H9 (cell line): Measurements from ENCODE around the gene OR2S2. TPM values are rescaled to one million over a fixed set of nuclear protein-coding genes. Genes with fewer than 3 reads are reported as not detected.

Source experiments
- DNase-seq: peaks from one replicate; pipeline ENCODE4 v3.0.0-alpha.2; 2017
- H2AFZ ChIP-seq: one replicate; pipeline ENCODE4 v1.6.1; 2013; ENCODE audit warnings: mild to moderate bottlenecking, low read length, control low read depth, moderate library complexity
- H2AK5ac ChIP-seq: 2 replicates; pipeline ENCODE4 v1.6.1; 2013; ENCODE audit warnings: low read length, control low read depth, mixed read lengths; ENCODE audit not compliant: insufficient read length
- H2BK120ac ChIP-seq: one replicate; pipeline ENCODE4 v1.6.1; 2013; ENCODE audit warnings: low read depth, mild to moderate bottlenecking, low read length, control low read depth, inconsistent platforms; ENCODE audit not compliant: poor library complexity, severe bottlenecking
- H2BK12ac ChIP-seq: 2 replicates; pipeline ENCODE4 v1.6.1; 2013; ENCODE audit warnings: low read length, control low read depth, mixed read lengths, low read depth; ENCODE audit not compliant: insufficient read length
- H2BK15ac ChIP-seq: 2 replicates; pipeline ENCODE4 v1.6.1; 2013; ENCODE audit warnings: low read depth, low read length, control low read depth
- H2BK20ac ChIP-seq: one replicate; pipeline ENCODE4 v1.6.1; 2013; ENCODE audit warnings: low read depth, mild to moderate bottlenecking, low read length, control low read depth, inconsistent platforms; ENCODE audit not compliant: poor library complexity, severe bottlenecking
- H2BK5ac ChIP-seq: 2 replicates; pipeline ENCODE4 v1.6.1; 2013; ENCODE audit warnings: low read length, control low read depth, mixed read lengths; ENCODE audit not compliant: insufficient read length
- H3K14ac ChIP-seq: 2 replicates; pipeline ENCODE4 v1.6.1; 2013; ENCODE audit warnings: low read length, control low read depth; ENCODE audit not compliant: insufficient read depth
- H3K18ac ChIP-seq: 2 replicates; pipeline ENCODE4 v1.6.1; 2013; ENCODE audit warnings: low read depth, mild to moderate bottlenecking, mixed read lengths, low read length, control low read depth; ENCODE audit not compliant: insufficient read length
- H3K23ac ChIP-seq: 2 replicates; pipeline ENCODE4 v1.6.1; 2013; ENCODE audit warnings: low read length, control low read depth, mixed read lengths, low read depth; ENCODE audit not compliant: insufficient read length
- H3K23me2 ChIP-seq: 2 replicates; pipeline ENCODE4 v1.6.1; 2013; ENCODE audit warnings: low read depth, mild to moderate bottlenecking, mixed read lengths, low read length, control low read depth; ENCODE audit not compliant: insufficient read length, poor library complexity, severe bottlenecking
- H3K27ac ChIP-seq: 2 replicates; pipeline ENCODE4 v1.5.1; 2013; ENCODE audit warnings: low read length, control low read depth, mixed read lengths, low read depth; ENCODE audit not compliant: insufficient read length
- H3K27me3 ChIP-seq: 2 replicates; pipeline ENCODE4 v1.6.1; 2013; ENCODE audit warnings: low read length, control low read depth, inconsistent platforms; ENCODE audit not compliant: insufficient read depth
- H3K4ac ChIP-seq: 2 replicates; pipeline ENCODE4 v1.6.1; 2013; ENCODE audit warnings: low read depth, mild to moderate bottlenecking, control low read depth, inconsistent platforms, low read length, moderate library complexity
- H3K4me1 ChIP-seq: 2 replicates; pipeline ENCODE4 v1.6.1; 2013; ENCODE audit warnings: low read length, control low read depth, inconsistent platforms; ENCODE audit not compliant: insufficient read depth
- H3K4me2 ChIP-seq: 2 replicates; pipeline ENCODE4 v1.6.1; 2013; ENCODE audit warnings: low read length, control low read depth, mixed read lengths; ENCODE audit not compliant: insufficient read length, insufficient read depth
- H3K56ac ChIP-seq: 2 replicates; pipeline ENCODE4 v1.6.1; 2013; ENCODE audit warnings: low read depth, mild to moderate bottlenecking, mixed read lengths, low read length, control low read depth; ENCODE audit not compliant: insufficient read length
- H3K79me1 ChIP-seq: 2 replicates; pipeline ENCODE4 v1.6.1; 2013; ENCODE audit warnings: low read depth, mild to moderate bottlenecking, moderate library complexity, low read length, control low read depth, inconsistent platforms; ENCODE audit not compliant: insufficient read depth, poor library complexity, severe bottlenecking
- H3K79me2 ChIP-seq: 2 replicates; pipeline ENCODE4 v1.6.1; 2013; ENCODE audit warnings: low read length, control low read depth, inconsistent platforms; ENCODE audit not compliant: insufficient read depth
- H3K9ac ChIP-seq: 2 replicates; pipeline ENCODE4 v1.6.1; 2013; ENCODE audit warnings: low read length, control low read depth, mixed read lengths; ENCODE audit not compliant: insufficient read length; ENCODE audit errors: extremely low read depth
- H3K9me3 ChIP-seq: one replicate; pipeline ENCODE4 v1.6.1; 2013; ENCODE audit warnings: low read depth, low read length, inconsistent platforms; ENCODE audit not compliant: control insufficient read depth
- H3T11ph ChIP-seq: one replicate; pipeline ENCODE4 v1.6.1; 2013; ENCODE audit warnings: mild to moderate bottlenecking, low read length, control low read depth, inconsistent platforms
- H4K20me1 ChIP-seq: one replicate; pipeline ENCODE4 v1.6.1; 2013; ENCODE audit not compliant: control insufficient read depth, insufficient read length, insufficient read depth
- H4K5ac ChIP-seq: 2 replicates; pipeline ENCODE4 v1.6.1; 2013; ENCODE audit warnings: low read depth, mild to moderate bottlenecking, mixed read lengths, low read length, control low read depth; ENCODE audit not compliant: insufficient read length
- H4K8ac ChIP-seq: replicated peaks from 2 replicates; pipeline ENCODE4 v1.6.1; 2013; ENCODE audit warnings: low read length, control low read depth, mixed read lengths, low read depth; ENCODE audit not compliant: insufficient read length
- H4K91ac ChIP-seq: 2 replicates; pipeline ENCODE4 v1.6.1; 2013; ENCODE audit warnings: low read depth, mild to moderate bottlenecking, moderate library complexity, mixed read lengths, low read length, control low read depth; ENCODE audit not compliant: insufficient read length
- H3K27ac Mint-ChIP-seq, 3 experiments: 2 replicates in 2 of 3; 3 replicates in 1 of 3; pipeline ENCODE4 v1.8.0; 2020 to 2021; ENCODE audit warnings: mixed read lengths in 3 of 3, mild to moderate bottlenecking in 1 of 3, moderate library complexity in 1 of 3
- H3K27me3 Mint-ChIP-seq: 2 replicates; pipeline ENCODE4 v1.8.0; 2021; ENCODE audit warnings: low read depth, mild to moderate bottlenecking, moderate library complexity, mixed read lengths
- H3K36me3 Mint-ChIP-seq, 3 experiments: 2 replicates in 2 of 3; 3 replicates in 1 of 3; pipeline ENCODE4 v1.8.0; 2020 to 2021; ENCODE audit warnings: low read depth in 3 of 3, mixed read lengths in 3 of 3; ENCODE audit not compliant: insufficient read depth in 1 of 3
- H3K4me1 Mint-ChIP-seq, 2 experiments: 2 replicates each; pipeline ENCODE4 v1.8.0; 2020; ENCODE audit warnings: mixed read lengths in 2 of 2
- H3K4me3 Mint-ChIP-seq, 2 experiments: 2 replicates in 1 of 2; 3 replicates in 1 of 2; pipeline ENCODE4 v1.8.0; 2020 to 2021; ENCODE audit warnings: mild to moderate bottlenecking in 2 of 2, mixed read lengths in 2 of 2, moderate library complexity in 1 of 2
- H3K9me3 Mint-ChIP-seq, 2 experiments: 2 replicates in 1 of 2; 3 replicates in 1 of 2; pipeline ENCODE4 v1.8.0; 2020; ENCODE audit warnings: mild to moderate bottlenecking in 2 of 2, mixed read lengths in 2 of 2, moderate library complexity in 1 of 2
- CTCF ChIP-seq: fragments of 200-600 bp; sonication (generic); conservative IDR thresholded peaks from 3 replicates; pipeline ENCODE4 v1.8.0; 2021; ENCODE audit warnings: antibody characterized with exemption, mild to moderate bottlenecking
- WGBS: extraction: QIAGEN DNeasy Blood & Tissue Kit; methylation state at CpG from one replicate; pipeline ENCODE4 v1.1.7; 2013; ENCODE audit warnings: missing lambda C conversion rate, low lambda C conversion rate, mixed read lengths; ENCODE audit not compliant: insufficient read length; ENCODE audit errors: extremely low coverage; 5-methylcytosine and 5-hydroxymethylcytosine counted together
- total RNA-seq: library from RNA; stranded (reverse); gene quantifications from 2 replicates; pipeline ENCODE4 v1.2.1, GENCODE V29; 2021

Gene OR2S2
- total RNA-seq, 1 experiment from 2014 or later: not detected

GRCh38 chr9:35912791-35913400 lies 45.1 kb downstream of the OR2S2 start:
- Histone ChIP-seq H2BK5ac (no peak overlapping the region), H3T11ph (no peak overlapping the region), H3K23ac (no peak overlapping the region), H3K4me1 (peaks cover 4% of the 10 kb centered on the region; the same call in 1 of the 2 replicates), H4K8ac (no peak overlapping the region), H4K20me1 (no peaks in the 10 kb centered on the region), H3K79me2 (no peaks in the 10 kb centered on the region), H3K27ac (no peak overlapping the region), H4K5ac (no peak overlapping the region), H3K79me1 (no peaks in the 10 kb centered on the region), H2BK15ac (no peak overlapping the region), H2BK20ac (no peak overlapping the region), H2AFZ (no peak overlapping the region), H2AK5ac (no peak overlapping the region), H2BK120ac (no peak overlapping the region), H4K91ac (no peak overlapping the region), H3K4ac (no peak overlapping the region), H3K27me3 (no peaks in the 10 kb centered on the region), H3K4me2 (no peak overlapping the region), H3K23me2 (no peaks in the 10 kb centered on the region), H3K9ac (no peak overlapping the region), H3K9me3 (no peaks in the 10 kb centered on the region), H3K18ac (no peak overlapping the region), H3K14ac (no peak overlapping the region), H3K56ac (no peak overlapping the region), H2BK12ac (no peak overlapping the region)
- no peaks in the 10 kb centered on the region for H3K27me3 Mint-ChIP-seq
- H3K4me1 Mint-ChIP-seq: peaks cover 28 to 29% of the 10 kb centered on the region in 2 experiments
- no peak for TF ChIP-seq CTCF
- no peak overlapping the region for H3K4me3 Mint-ChIP-seq
- no peak overlapping the region for H3K27ac Mint-ChIP-seq
- no CpG with 5 or more reads among the region's 10 CpGs for WGBS
- no peak for DNase-seq
- H3K9me3 Mint-ChIP-seq: no peaks in the 10 kb centered on the region
- H3K36me3 Mint-ChIP-seq: no peaks in the 10 kb centered on the region
